Thoracic aorta (tissue), 2 donors: ENCODE results near the gene GINS2. TPM values are rescaled to one million over a fixed set of nuclear protein-coding genes. Genes with fewer than 3 reads are reported as not detected.

Experiments used
- ATAC-seq: fragments of 150-250 bp; one replicate; pipeline ENCODE4 v1.8.0; 2017; ENCODE audit warnings: low read depth; ENCODE audit not compliant: insufficient number of reproducible peaks, low FRiP score
- DNase-seq: peaks from one replicate; pipeline ENCODE4 v3.0.0-alpha.2; 2020; ENCODE audit warnings: low spot score
- H3K27ac ChIP-seq, 2 donors: fragments of 200-600 bp; sonication (generic); 1 replicate in 1 of 2; 2 replicates in 1 of 2; pipeline ENCODE4 v1.5.1; 2016; ENCODE audit warnings: mild to moderate bottlenecking in 2 of 2, moderate library complexity in 2 of 2
- H3K27me3 ChIP-seq: fragments of 200-600 bp; sonication (generic); replicated peaks from 2 replicates; pipeline ENCODE4 v1.6.0; 2016; ENCODE audit warnings: mild to moderate bottlenecking; ENCODE audit not compliant: insufficient read depth
- H3K36me3 ChIP-seq: fragments of 200-600 bp; sonication (generic); one replicate; pipeline ENCODE4 v1.5.1; 2016
- H3K4me1 ChIP-seq, 2 donors: fragments of 200-600 bp; sonication (generic); 1 replicate in 1 of 2; 2 replicates in 1 of 2; pipeline versions ENCODE4 v1.5.1 to v1.6.0; 2016; ENCODE audit warnings: low read depth in 2 of 2, mild to moderate bottlenecking in 1 of 2; ENCODE audit not compliant: control insufficient read depth in 1 of 2
- H3K4me3 ChIP-seq: fragments of 200-600 bp; sonication (generic); 2 replicates; pipeline ENCODE4 v1.5.1; 2016; ENCODE audit warnings: mild to moderate bottlenecking
- H3K9me3 ChIP-seq: fragments of 200-600 bp; sonication (generic); 2 replicates; pipeline ENCODE4 v1.5.1; 2016
- CTCF ChIP-seq: fragments of 200-600 bp; sonication (generic); IDR thresholded peaks from one replicate; pipeline ENCODE4 v1.5.1; 2019; ENCODE audit warnings: antibody characterized with exemption
- total RNA-seq, 2 donors: library from RNA; depleted of rRNA; stranded (reverse); fragments of >200 nt; gene quantifications; one replicate each; pipeline versions ENCODE4 v1.1.0 to v1.2.3, GENCODE V29; 2016

The GINS2 gene
- total RNA-seq, 2 donors from 2014 or later, result 0.28 to 2.0 TPM

- Histone ChIP-seq H3K4me3 (no peak overlapping the region), H3K27me3 (no peaks in the 10 kb centered on the region), H3K36me3 (peaks cover 77% of the 10 kb centered on the region), H3K27ac (no peak overlapping the region), H3K4me1 (no peaks in the 10 kb centered on the region), H3K9me3 (no peaks in the 10 kb centered on the region)
- DNase-seq, result no peak
- TF ChIP-seq CTCF, result no peak
- ATAC-seq, result no peak
These were observed 21.5 kb downstream of the GINS2 start for GRCh38 chr16:85667261-85667660.

- no peaks in the 10 kb centered on the region for H3K4me1 ChIP-seq
- no peak for TF ChIP-seq CTCF
- H3K36me3 ChIP-seq, result peaks cover 78% of the 10 kb centered on the region
- no peak overlapping the region for H3K27ac ChIP-seq
- no peak overlapping the region for H3K4me3 ChIP-seq
- DNase-seq (no peak), ATAC-seq (no peak)
- H3K9me3 ChIP-seq, result no peaks in the 10 kb centered on the region
- H3K27me3 ChIP-seq, result no peaks in the 10 kb centered on the region
These were observed 22.8 kb downstream of the GINS2 start for GRCh38 chr16:85665929-85666328.

- no peak overlapping the region for H3K27ac ChIP-seq
- H3K4me1 ChIP-seq, result no peaks in the 10 kb centered on the region
- H3K9me3 ChIP-seq, result no peaks in the 10 kb centered on the region
- ATAC-seq, result no peak
- H3K36me3 ChIP-seq, result peaks cover 78% of the 10 kb centered on the region
- no peak for DNase-seq
- H3K27me3 ChIP-seq, result no peaks in the 10 kb centered on the region
- TF ChIP-seq CTCF, result no peak
- no peak overlapping the region for H3K4me3 ChIP-seq
These were observed 23.4 kb downstream of the GINS2 start for GRCh38 chr16:85665373-85665740.

- H3K36me3 ChIP-seq, result peaks cover 76% of the 10 kb centered on the region
These were observed 24.0 kb downstream of the GINS2 start for GRCh38 chr16:85664580-85665372.

GRCh38 chr16:85663891-85664321 is 24.8 kb downstream of the GINS2 start:
- Histone ChIP-seq H3K4me1 (no peaks in the 10 kb centered on the region), H3K9me3 (no peaks in the 10 kb centered on the region), H3K36me3 (peaks cover 72% of the 10 kb centered on the region), H3K27ac (no peak overlapping the region), H3K27me3 (no peaks in the 10 kb centered on the region), H3K4me3 (no peak overlapping the region)
- ATAC-seq (no peak), DNase-seq (no peak)
- no peak for TF ChIP-seq CTCF

More at GRCh38 chr16:85664580-85665372, 24.0 kb downstream of the GINS2 start:
- no peak overlapping the region for H3K4me3 ChIP-seq
- H3K4me1 ChIP-seq, result no peaks in the 10 kb centered on the region
- no peak for TF ChIP-seq CTCF
- no peaks in the 10 kb centered on the region for H3K9me3 ChIP-seq
- DNase-seq (no peak), ATAC-seq (no peak)
- H3K27ac ChIP-seq, result no peak overlapping the region
- no peaks in the 10 kb centered on the region for H3K27me3 ChIP-seq
